Measurements from ENCODE around the gene USF3.

DNA sequence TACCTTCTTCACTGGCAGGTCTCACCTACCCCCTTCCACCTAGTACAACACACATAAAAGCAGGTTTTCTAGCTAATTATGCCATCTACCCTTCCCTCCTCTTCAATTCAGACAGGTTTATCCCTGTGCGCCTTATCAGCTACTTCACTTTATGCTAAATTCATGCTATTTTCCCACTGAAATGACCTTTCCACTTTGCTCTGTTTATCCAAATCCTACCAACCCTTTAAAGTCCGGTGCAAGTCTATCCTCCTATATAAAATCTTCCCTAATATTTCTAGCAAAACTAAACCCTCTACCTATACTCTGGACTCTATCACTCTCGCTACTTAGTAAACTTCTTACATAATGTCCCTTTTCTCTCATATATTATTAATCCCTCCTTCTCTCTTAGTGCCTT, 6.0 kb downstream of the USF3 start:
- no peak for TF ChIP-seq ATF7 (IDR thresholded peaks at IDR 0.05)
- no peak for TF ChIP-seq NRF1 (conservative IDR thresholded peaks at IDR 0.05 in 1 of 2, IDR thresholded peaks at IDR 0.05 in 1 of 2)
- no peak for TF ChIP-seq ZNF311 (CRISPR knock-in tag; IDR thresholded peaks at IDR 0.05)
- no peak for TF ChIP-seq SP1 (CRISPR knock-in tag; IDR thresholded peaks at IDR 0.05)
